MM.1S (cell line): ENCODE measurements around the gene KCNIP4.

Experiments
- DNase-seq: peaks from one replicate; pipeline ENCODE4 v3.0.0-alpha.2; 2015
- H2AFZ ChIP-seq: fragments of 300-600 bp; sonication (generic); 2 replicates; pipeline ENCODE4 v1.6.0; 2016; ENCODE audit warnings: antibody characterized with exemption, low read length
- H3F3A ChIP-seq: fragments of 300-600 bp; sonication (generic); 2 replicates; pipeline ENCODE4 v1.6.1; 2016; ENCODE audit warnings: mild to moderate bottlenecking, antibody characterized with exemption, low read length, moderate library complexity, mixed read lengths; ENCODE audit not compliant: insufficient read depth
- H3K27ac ChIP-seq: fragments of 300-600 bp; sonication (generic); 2 replicates; pipeline ENCODE4 v1.5.1; 2016; ENCODE audit warnings: mild to moderate bottlenecking, low read length
- H3K27me3 ChIP-seq: fragments of 300-600 bp; sonication (generic); replicated peaks from 2 replicates; pipeline ENCODE4 v1.6.0; 2016; ENCODE audit warnings: low read length; ENCODE audit not compliant: insufficient read depth
- H3K36me3 ChIP-seq: fragments of 300-600 bp; sonication (generic); replicated peaks from 2 replicates; pipeline ENCODE4 v1.6.1; 2016; ENCODE audit warnings: mild to moderate bottlenecking, low read length, mixed read lengths; ENCODE audit not compliant: insufficient read depth
- H3K4me1 ChIP-seq: fragments of 300-600 bp; sonication (generic); 2 replicates; pipeline ENCODE4 v1.6.1; 2016; ENCODE audit warnings: low read length, mixed read lengths
- H3K4me2 ChIP-seq: fragments of 300-600 bp; sonication (generic); 2 replicates; pipeline ENCODE4 v1.6.0; 2016; ENCODE audit warnings: low read depth, low read length
- H3K4me3 ChIP-seq: fragments of 300-600 bp; sonication (generic); 2 replicates; pipeline ENCODE4 v1.5.1; 2016; ENCODE audit warnings: low read length, mixed read lengths
- H3K79me2 ChIP-seq: fragments of 300-600 bp; sonication (generic); 2 replicates; pipeline ENCODE4 v1.6.1; 2016; ENCODE audit warnings: mixed run types, low read length, mixed read lengths
- H3K9ac ChIP-seq: fragments of 300-600 bp; sonication (generic); 2 replicates; pipeline ENCODE4 v1.6.1; 2016; ENCODE audit warnings: low read length, mixed read lengths
- H3K9me2 ChIP-seq: fragments of 300-600 bp; sonication (generic); replicated peaks from 2 replicates; pipeline ENCODE4 v1.6.1; 2016; ENCODE audit warnings: mild to moderate bottlenecking, low read length, mixed read lengths; ENCODE audit not compliant: insufficient read depth
- H3K9me3 ChIP-seq: fragments of 300-600 bp; sonication (generic); replicated peaks from 2 replicates; pipeline ENCODE4 v1.6.1; 2016; ENCODE audit warnings: mild to moderate bottlenecking, low read length, mixed read lengths; ENCODE audit not compliant: insufficient read depth
- H4K20me1 ChIP-seq: fragments of 300-600 bp; sonication (generic); 2 replicates; pipeline ENCODE4 v1.6.1; 2016; ENCODE audit warnings: mild to moderate bottlenecking, low read length, moderate library complexity, mixed read lengths; ENCODE audit not compliant: insufficient read depth
- CTCF ChIP-seq: fragments of 300-600 bp; sonication (generic); IDR thresholded peaks from 2 replicates; pipeline ENCODE4 v1.5.1; 2016; ENCODE audit warnings: antibody characterized with exemption, low read length, mixed read lengths
- EZH2 ChIP-seq: fragments of 300-600 bp; sonication (generic); optimal IDR thresholded peaks from 2 replicates; pipeline ENCODE3; 2017; ENCODE audit warnings: low read depth, mild to moderate bottlenecking, antibody characterized with exemption, low read length, mixed read lengths
- EZH2phosphoT487 ChIP-seq: fragments of 300-600 bp; sonication (generic); IDR thresholded peaks from 2 replicates; pipeline ENCODE4 v1.6.1; 2018; ENCODE audit warnings: antibody characterized with exemption, low read length

Gene KCNIP4

GRCh38 chr4:20960291-20960690 is 988.3 kb downstream of the KCNIP4 start:
- Histone ChIP-seq H2AFZ (no peak overlapping the region), H3K4me1 (no peaks in the 10 kb centered on the region), H3K27ac (no peak overlapping the region), H3K79me2 (no peaks in the 10 kb centered on the region), H3K9me3 (no peaks in the 10 kb centered on the region), H3K4me2 (no peak overlapping the region), H3F3A (no peaks in the 10 kb centered on the region), H3K4me3 (no peak overlapping the region), H3K9me2 (no peaks in the 10 kb centered on the region), H4K20me1 (no peaks in the 10 kb centered on the region), H3K27me3 (no peaks in the 10 kb centered on the region), H3K9ac (no peak overlapping the region), H3K36me3 (no peaks in the 10 kb centered on the region)
- DNase-seq: no peak
- TF ChIP-seq CTCF (no peak), EZH2phosphoT487 (no peak), EZH2 (no peak)

- H3K4me2 ChIP-seq: no peak overlapping the region
- no peaks in the 10 kb centered on the region for H3F3A ChIP-seq
- no peaks in the 10 kb centered on the region for H3K9me3 ChIP-seq
- H3K27me3 ChIP-seq: no peaks in the 10 kb centered on the region
- no peaks in the 10 kb centered on the region for H4K20me1 ChIP-seq
- H3K79me2 ChIP-seq: no peaks in the 10 kb centered on the region
- H3K27ac ChIP-seq: no peak overlapping the region
- DNase-seq: no peak
- no peak overlapping the region for H3K4me3 ChIP-seq
- no peaks in the 10 kb centered on the region for H3K9me2 ChIP-seq
- no peaks in the 10 kb centered on the region for H3K4me1 ChIP-seq
- H3K9ac ChIP-seq: no peak overlapping the region
- no peaks in the 10 kb centered on the region for H3K36me3 ChIP-seq
- TF ChIP-seq CTCF (no peak), EZH2phosphoT487 (no peak), EZH2 (no peak)
- no peak overlapping the region for H2AFZ ChIP-seq
Measured at GRCh38 chr4:20954541-20954940, 994.0 kb downstream of the KCNIP4 start.

- H4K20me1 ChIP-seq: no peaks in the 10 kb centered on the region
- no peaks in the 10 kb centered on the region for H3K9me2 ChIP-seq
- H3K9me3 ChIP-seq: no peaks in the 10 kb centered on the region
- no peaks in the 10 kb centered on the region for H3F3A ChIP-seq
- TF ChIP-seq EZH2: no peak
- TF ChIP-seq EZH2phosphoT487: no peak
- TF ChIP-seq CTCF: no peak
- no peak overlapping the region for H3K27ac ChIP-seq
- H3K4me3 ChIP-seq: no peak overlapping the region
- H3K36me3 ChIP-seq: no peaks in the 10 kb centered on the region
- DNase-seq: no peak
- no peaks in the 10 kb centered on the region for H3K27me3 ChIP-seq
- no peak overlapping the region for H3K9ac ChIP-seq
- no peaks in the 10 kb centered on the region for H3K4me1 ChIP-seq
- no peak overlapping the region for H2AFZ ChIP-seq
- H3K4me2 ChIP-seq: no peak overlapping the region
- no peaks in the 10 kb centered on the region for H3K79me2 ChIP-seq
Measured at GRCh38 chr4:20944961-20945360, 1003.6 kb downstream of the KCNIP4 start.

- Histone ChIP-seq H3K4me2 (no peak overlapping the region), H3K4me3 (no peak overlapping the region), H3K79me2 (no peaks in the 10 kb centered on the region), H3K9ac (no peak overlapping the region), H3K27ac (no peak overlapping the region), H3K27me3 (no peaks in the 10 kb centered on the region), H3F3A (no peaks in the 10 kb centered on the region), H3K9me2 (no peaks in the 10 kb centered on the region), H4K20me1 (no peaks in the 10 kb centered on the region), H2AFZ (no peak overlapping the region), H3K36me3 (no peaks in the 10 kb centered on the region), H3K4me1 (no peaks in the 10 kb centered on the region), H3K9me3 (no peaks in the 10 kb centered on the region)
- DNase-seq: no peak
- TF ChIP-seq EZH2 (no peak), EZH2phosphoT487 (no peak), CTCF (no peak)
Measured at GRCh38 chr4:20944451-20944850, 1004.1 kb downstream of the KCNIP4 start.
